ENCODE results near the gene CTDSP1.

Gene CTDSP1

GRCh38 chr2:218427741-218428140 lies 28.1 kb downstream of the CTDSP1 start:
- DNase-seq, result no peak

GRCh38 chr2:218428846-218429558 lies 29.3 kb downstream of the CTDSP1 start:
- no peak for DNase-seq

- no peak for DNase-seq
Observed at GRCh38 chr2:218429911-218430692, 30.4 kb downstream of the CTDSP1 start.

GRCh38 chr2:218430721-218431120 lies 31.1 kb downstream of the CTDSP1 start:
- DNase-seq, result no peak

GRCh38 chr2:218431878-218432277 lies 32.2 kb downstream of the CTDSP1 start:
- no peak for DNase-seq

GRCh38 chr2:218432676-218433365 lies 33.2 kb downstream of the CTDSP1 start:
- DNase-seq, result no peak

- no peak for DNase-seq
Observed at GRCh38 chr2:218434456-218434855, 34.8 kb downstream of the CTDSP1 start.

- no peak for DNase-seq
Observed at GRCh38 chr2:218435003-218435982, 35.6 kb downstream of the CTDSP1 start.

- DNase-seq, result no peak
Observed at GRCh38 chr2:218436992-218437391, 37.3 kb downstream of the CTDSP1 start.

GRCh38 chr2:218437969-218438368 lies 38.3 kb downstream of the CTDSP1 start:
- DNase-seq, result no peak

GRCh38 chr2:218438596-218438995 lies 38.9 kb downstream of the CTDSP1 start:
- DNase-seq, result no peak

GRCh38 chr2:218444692-218445357 lies 45.2 kb downstream of the CTDSP1 start:
- no peak for DNase-seq

- no peak for DNase-seq
Observed at GRCh38 chr2:218445602-218446001, 45.9 kb downstream of the CTDSP1 start.

GRCh38 chr2:218446547-218446946 lies 46.9 kb downstream of the CTDSP1 start:
- DNase-seq, result no peak

- no peak for DNase-seq
Observed at GRCh38 chr2:218447072-218447471, 47.4 kb downstream of the CTDSP1 start.

GRCh38 chr2:218448934-218449333 lies 49.3 kb downstream of the CTDSP1 start:
- no peak for DNase-seq

- DNase-seq, result no peak
Observed at GRCh38 chr2:218452079-218452478, 52.4 kb downstream of the CTDSP1 start.

Data from T-helper 1 cell (primary cell).